ENCODE data around the gene LGI1. TPM values are rescaled to one million over a fixed set of nuclear protein-coding genes. Genes with fewer than 3 reads are reported as not detected.

LGI1 gene
- total RNA-seq, 1 experiment from 2014 or later, result 1.2 TPM

DNA sequence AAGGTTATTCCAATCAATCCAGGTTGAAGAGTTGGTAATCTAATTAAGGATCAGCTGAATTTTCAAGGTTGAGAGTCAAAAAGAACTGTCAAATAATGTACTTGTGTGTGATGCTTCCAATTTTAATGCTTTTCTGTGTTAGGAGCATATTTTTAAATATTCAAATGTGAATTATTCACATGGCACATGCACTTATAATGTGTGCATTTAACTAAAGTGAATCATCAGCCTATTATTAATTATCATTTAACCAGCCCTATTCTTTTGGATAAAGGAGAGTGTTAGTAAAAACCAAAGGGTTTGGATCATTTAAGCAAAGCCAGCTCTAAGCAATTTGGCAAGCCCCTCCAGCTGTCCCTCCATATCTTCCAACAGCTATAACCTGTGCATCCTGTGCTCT is 11.2 kb downstream of the LGI1 start:
- H3K4me3 Mint-ChIP-seq, result no peak overlapping the region
- Histone ChIP-seq H2BK20ac (ENCODE audit: low read depth, low read length, poor library complexity, severe bottlenecking) (no peak overlapping the region), H3K56ac (ENCODE audit: insufficient read length, low read depth, low read length) (no peak overlapping the region), H3K23ac (ENCODE audit: insufficient read length, low read depth, low read length) (no peak overlapping the region), H3K27me3 (ENCODE audit: insufficient read depth, low read length) (no peaks in the 10 kb centered on the region; the same call in 1 of the 2 replicates), H3K4me2 (ENCODE audit: insufficient read depth, insufficient read length, low read length) (no peak overlapping the region), H4K5ac (ENCODE audit: insufficient read length, low read depth, low read length) (no peak overlapping the region), H3K79me2 (ENCODE audit: insufficient read depth, low read length) (no peaks in the 10 kb centered on the region), H2AFZ (ENCODE audit: low read length) (no peak overlapping the region), H3K4ac (ENCODE audit: low read depth, low read length) (no peak overlapping the region), H4K91ac (ENCODE audit: insufficient read length, low read depth, low read length) (no peak overlapping the region), H3K27ac (ENCODE audit: insufficient read length, low read depth, low read length) (no peak overlapping the region), H2BK12ac (ENCODE audit: insufficient read length, low read depth, low read length) (no peak overlapping the region), H4K20me1 (ENCODE audit: control insufficient read depth, insufficient read depth, insufficient read length) (no peaks in the 10 kb centered on the region), H3K4me1 (ENCODE audit: insufficient read depth, low read length) (no peaks in the 10 kb centered on the region; the same call in 1 of the 2 replicates), H3K23me2 (ENCODE audit: insufficient read length, low read depth, low read length, poor library complexity, severe bottlenecking) (no peaks in the 10 kb centered on the region), H2BK120ac (ENCODE audit: low read depth, low read length, poor library complexity, severe bottlenecking) (no peak overlapping the region), H2BK5ac (ENCODE audit: insufficient read length, low read length) (no peak overlapping the region), H3K18ac (ENCODE audit: insufficient read length, low read depth, low read length) (no peak overlapping the region), H3K14ac (ENCODE audit: insufficient read depth, low read length) (no peak overlapping the region), H3T11ph (ENCODE audit: low read length) (no peak overlapping the region), H3K79me1 (ENCODE audit: insufficient read depth, low read depth, low read length, poor library complexity, severe bottlenecking) (no peaks in the 10 kb centered on the region), H3K9ac (ENCODE audit: extremely low read depth, insufficient read length, low read length) (no peak overlapping the region), H2AK5ac (ENCODE audit: insufficient read length, low read length) (no peak overlapping the region), H4K8ac (replicated peaks; ENCODE audit: insufficient read length, low read depth, low read length) (no peak overlapping the region), H2BK15ac (ENCODE audit: low read depth, low read length) (no peak overlapping the region), H3K9me3 (ENCODE audit: control insufficient read depth, low read depth, low read length) (no peaks in the 10 kb centered on the region)
- no peak for DNase-seq
- H3K4me1 Mint-ChIP-seq, result peaks cover 27 to 33% of the 10 kb centered on the region in 2 experiments
- no peaks in the 10 kb centered on the region for H3K9me3 Mint-ChIP-seq
- peaks cover 8% of the 10 kb centered on the region for H3K27me3 Mint-ChIP-seq (ENCODE audit: low read depth)
- no peaks in the 10 kb centered on the region for H3K36me3 Mint-ChIP-seq (ENCODE audit: insufficient read depth in 1 of 3, low read depth in 3 of 3)
- TF ChIP-seq CTCF (conservative IDR thresholded peaks at IDR 0.05), result no peak
- H3K27ac Mint-ChIP-seq, result no peak overlapping the region
